Measurements from ENCODE around the gene BICDL1. TPM values are rescaled to one million over a fixed set of nuclear protein-coding genes. Genes with fewer than 3 reads are reported as not detected.

BICDL1 gene
- total RNA-seq, 6 donors from 2014 or later = 10.5 to 21.0 (median 15.9) TPM

- DNase-seq (no peak), ATAC-seq (ENCODE audit: low FRiP score in 2 of 2) (no peak)
- TF ChIP-seq, protein P1, sequence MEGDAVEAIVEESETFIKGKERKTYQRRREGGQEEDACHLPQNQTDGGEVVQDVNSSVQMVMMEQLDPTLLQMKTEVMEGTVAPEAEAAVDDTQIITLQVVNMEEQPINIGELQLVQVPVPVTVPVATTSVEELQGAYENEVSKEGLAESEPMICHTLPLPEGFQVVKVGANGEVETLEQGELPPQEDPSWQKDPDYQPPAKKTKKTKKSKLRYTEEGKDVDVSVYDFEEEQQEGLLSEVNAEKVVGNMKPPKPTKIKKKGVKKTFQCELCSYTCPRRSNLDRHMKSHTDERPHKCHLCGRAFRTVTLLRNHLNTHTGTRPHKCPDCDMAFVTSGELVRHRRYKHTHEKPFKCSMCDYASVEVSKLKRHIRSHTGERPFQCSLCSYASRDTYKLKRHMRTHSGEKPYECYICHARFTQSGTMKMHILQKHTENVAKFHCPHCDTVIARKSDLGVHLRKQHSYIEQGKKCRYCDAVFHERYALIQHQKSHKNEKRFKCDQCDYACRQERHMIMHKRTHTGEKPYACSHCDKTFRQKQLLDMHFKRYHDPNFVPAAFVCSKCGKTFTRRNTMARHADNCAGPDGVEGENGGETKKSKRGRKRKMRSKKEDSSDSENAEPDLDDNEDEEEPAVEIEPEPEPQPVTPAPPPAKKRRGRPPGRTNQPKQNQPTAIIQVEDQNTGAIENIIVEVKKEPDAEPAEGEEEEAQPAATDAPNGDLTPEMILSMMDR (IDR thresholded peaks at IDR 0.05) = no peak
- TF ChIP-seq POLR2A (IDR thresholded peaks at IDR 0.05) (no peak), EP300 (IDR thresholded peaks at IDR 0.05) (no peak), POLR2AphosphoS5 (IDR thresholded peaks at IDR 0.05) (no peak)
- Histone ChIP-seq H3K4me1 (no peaks in the 10 kb centered on the region), H3K9me3 (no peaks in the 10 kb centered on the region), H3K36me3 (peaks cover 67 to 100% (median 99%) of the 10 kb centered on the region in 4 donors), H3K27me3 (no peaks in the 10 kb centered on the region), H3K4me3 (no peak overlapping the region), H3K27ac (no peak overlapping the region)
- 88 to 96% methylated on average over 3 to 16 of the region's 20 CpGs for WGBS, 2 donors
Observed at GRCh38 chr12:120134307-120134980, 145.4 kb downstream of the BICDL1 start.

GRCh38 chr12:120136093-120136770, 147.2 kb downstream of the BICDL1 start:
- peaks cover 73 to 100% (median 97%) of the 10 kb centered on the region in 4 donors for H3K36me3 ChIP-seq
- TF ChIP-seq POLR2A (IDR thresholded peaks at IDR 0.05) (no peak), EP300 (IDR thresholded peaks at IDR 0.05) (no peak), POLR2AphosphoS5 (IDR thresholded peaks at IDR 0.05) (no peak)
- TF ChIP-seq, protein P1 (IDR thresholded peaks at IDR 0.05) = no peak
- no peak overlapping the region for H3K27ac ChIP-seq
- H3K27me3 ChIP-seq = no peaks in the 10 kb centered on the region
- DNase-seq (no peak), ATAC-seq (ENCODE audit: low FRiP score in 2 of 2) (no peak)
- WGBS, 2 donors = 90 to 91% methylated on average over 5 to 11 of the region's 11 CpGs
- H3K9me3 ChIP-seq = no peaks in the 10 kb centered on the region
- no peak overlapping the region for H3K4me3 ChIP-seq
- H3K4me1 ChIP-seq = no peaks in the 10 kb centered on the region

- no peak overlapping the region for H3K4me3 ChIP-seq
- WGBS, 2 donors = 91 to 97% methylated on average over 9 to 11 of the region's 11 CpGs
- ATAC-seq (ENCODE audit: low FRiP score in 2 of 2) (no peak), DNase-seq (no peak)
- peaks cover 84 to 100% (median 98%) of the 10 kb centered on the region in 4 donors for H3K36me3 ChIP-seq
- H3K27ac ChIP-seq = no peak overlapping the region
- TF ChIP-seq POLR2A (IDR thresholded peaks at IDR 0.05) (no peak), POLR2AphosphoS5 (IDR thresholded peaks at IDR 0.05) (no peak), EP300 (IDR thresholded peaks at IDR 0.05) (no peak)
- TF ChIP-seq, protein P1 (IDR thresholded peaks at IDR 0.05) = no peak
- no peaks in the 10 kb centered on the region for H3K27me3 ChIP-seq
- no peaks in the 10 kb centered on the region for H3K9me3 ChIP-seq
- no peaks in the 10 kb centered on the region for H3K4me1 ChIP-seq
Observed at GRCh38 chr12:120137833-120138232, 148.8 kb downstream of the BICDL1 start.

DNA sequence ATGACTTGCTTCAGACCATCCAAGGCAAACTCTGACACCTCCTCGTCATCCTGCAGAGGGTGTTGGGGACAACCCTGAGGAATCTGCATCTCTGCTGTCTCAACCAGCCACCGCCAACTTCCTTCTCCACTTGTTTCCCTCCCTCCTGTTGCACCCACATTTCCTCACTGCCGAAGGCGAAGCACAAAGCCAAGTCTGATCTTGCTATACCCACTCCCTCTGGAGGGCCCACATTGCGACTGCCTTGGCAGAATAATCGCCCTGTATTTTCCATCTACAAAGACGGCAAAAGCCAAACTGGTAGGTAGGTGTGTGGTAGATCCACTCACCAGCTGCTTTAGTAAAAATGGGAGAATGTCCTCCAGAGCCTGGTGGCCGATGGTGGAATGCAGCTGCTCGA, 149.3 kb downstream of the BICDL1 start:
- no peak for TF ChIP-seq POLR2A (IDR thresholded peaks at IDR 0.05)
- TF ChIP-seq POLR2AphosphoS5 (IDR thresholded peaks at IDR 0.05) = no peak
- no peak for TF ChIP-seq EP300 (IDR thresholded peaks at IDR 0.05)
- TF ChIP-seq, protein P1 (IDR thresholded peaks at IDR 0.05) = no peak
- H3K27ac ChIP-seq = no peak overlapping the region
- ATAC-seq (ENCODE audit: low FRiP score in 2 of 2) = no peak
- H3K4me3 ChIP-seq = no peak overlapping the region
- WGBS, 2 donors = 86 to 94% methylated on average over 9 of the region's 9 CpGs
- no peaks in the 10 kb centered on the region for H3K9me3 ChIP-seq
- no peaks in the 10 kb centered on the region for H3K27me3 ChIP-seq
- H3K4me1 ChIP-seq = no peaks in the 10 kb centered on the region
- peaks cover 82 to 100% (median 98%) of the 10 kb centered on the region in 4 donors for H3K36me3 ChIP-seq
- no peak for DNase-seq

All from upper lobe of left lung (tissue), 6 donors.